Ecto neural progenitor cell (in vitro differentiated cells): Measurements from ENCODE around the gene PPP4R3B.
A peak's percentile ranks its signal among the peaks of the same experiment; 100 is the strongest.
"Not testable (repeated sequence)": the region's sequence is repeated elsewhere in the genome, so short reads cannot be mapped to it uniquely, and the experiment has no call there.

ENCODE experiments used
- DNase-seq: peaks from one replicate; pipeline ENCODE4 v3.0.0-alpha.2; 2018; ENCODE audit warnings: low spot score

PPP4R3B gene

DNA sequence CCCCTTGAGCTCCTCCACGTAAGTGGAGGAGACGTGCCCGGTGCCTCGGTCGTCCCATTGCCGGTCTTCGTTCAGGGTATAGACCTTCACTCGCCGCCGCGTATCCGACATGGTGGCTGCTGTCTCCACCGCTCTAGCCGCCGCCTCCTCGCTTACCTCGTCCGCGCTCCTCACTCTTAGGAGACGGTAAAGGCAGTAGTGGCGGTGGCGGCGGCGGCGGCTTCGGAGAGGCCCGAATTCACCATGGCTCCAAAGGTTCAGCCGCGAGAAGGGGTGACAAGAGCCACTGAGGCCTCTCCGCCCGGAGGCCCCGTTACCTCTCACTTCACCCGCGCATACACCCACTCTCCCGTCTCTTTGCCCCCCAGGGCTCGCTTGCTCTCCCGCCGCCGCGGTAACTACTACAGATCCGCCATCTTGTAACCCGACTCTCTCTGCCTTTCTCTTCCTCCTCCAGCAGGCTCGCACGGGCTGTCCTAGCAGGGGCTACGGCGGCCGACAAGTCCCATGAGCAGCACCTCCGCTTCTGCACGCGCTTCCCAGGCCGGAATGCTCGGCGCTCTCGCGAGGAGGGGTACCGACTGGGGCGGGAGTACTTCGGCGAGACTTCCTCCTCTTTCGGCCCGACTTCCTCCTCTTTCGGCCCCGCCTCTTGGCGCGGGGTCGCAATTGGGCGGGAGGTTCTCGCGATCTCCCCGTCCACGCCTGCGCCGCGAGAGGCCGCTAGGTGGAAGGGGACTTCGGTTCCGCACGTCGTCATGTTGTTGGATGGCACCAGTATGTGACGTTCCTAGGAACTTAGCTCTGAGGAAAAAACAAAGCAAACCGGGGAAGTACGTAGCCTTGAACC is at the start of gene PPP4R3B:
Gene PPP4R3B (minus strand): TSS at position 448 of the 850 bp plus-strand sequence. CDS start 337 bp downstream, at position 111.
- peak; percentile 99 for DNase-seq

DNA sequence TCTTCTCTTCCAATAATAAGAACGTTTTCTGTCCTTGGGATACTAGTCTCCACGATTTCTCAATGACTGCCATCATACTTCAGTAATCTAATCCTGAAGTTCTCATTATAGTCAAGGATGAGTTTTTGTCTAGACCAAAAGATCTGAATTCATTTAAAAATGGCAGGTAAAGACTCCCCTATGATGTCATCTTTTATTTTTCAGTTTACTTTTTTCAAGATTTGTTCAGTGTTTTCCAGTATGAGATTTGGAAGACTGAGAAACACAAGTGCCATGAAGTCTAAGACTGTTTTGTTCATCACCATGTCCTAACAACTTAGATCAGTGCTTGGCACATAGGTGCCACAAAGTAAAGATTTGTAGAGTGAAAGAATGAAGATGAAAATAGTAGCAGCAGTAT is 35.8 kb upstream of the PPP4R3B start:
- DNase-seq, result no peak

DNA sequence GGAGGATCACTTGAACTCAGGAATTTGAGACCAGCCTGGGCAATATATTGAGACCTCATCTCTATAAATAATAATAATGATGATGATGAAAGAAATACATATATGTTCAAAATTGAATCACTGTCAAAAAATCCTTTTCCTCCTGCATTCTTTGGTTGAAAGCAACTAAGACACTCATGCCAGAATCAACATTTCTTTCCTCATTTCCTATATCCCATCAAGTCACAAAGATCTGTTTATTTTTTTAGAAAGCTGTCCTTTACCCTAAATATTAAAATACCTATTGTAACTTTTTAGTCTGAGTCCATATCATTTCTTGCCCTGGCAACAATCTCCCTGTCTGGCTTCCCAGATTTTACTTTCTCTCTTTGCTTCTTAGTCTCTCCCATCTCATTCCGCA is 31.8 kb upstream of the PPP4R3B start:
- DNase-seq, result no peak

DNA sequence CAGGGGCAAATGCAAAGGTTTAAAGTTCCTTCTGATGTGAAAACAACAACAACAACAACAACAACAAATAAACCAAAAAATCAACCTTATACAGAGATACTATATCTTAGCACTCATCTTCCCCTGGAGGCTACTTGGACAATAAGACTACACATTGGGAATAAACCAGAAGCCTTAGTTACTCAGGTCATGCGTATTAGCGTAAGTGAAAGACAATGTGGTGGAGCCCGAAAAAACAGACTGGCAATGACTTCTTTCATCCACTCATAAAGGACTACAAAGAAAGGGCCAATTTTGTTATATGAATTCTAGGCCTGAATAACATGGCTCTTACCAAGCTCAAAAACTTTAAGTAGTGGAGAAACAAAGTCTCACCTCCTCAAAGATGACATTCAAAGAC is 19.4 kb upstream of the PPP4R3B start:
- DNase-seq, result no peak

DNA sequence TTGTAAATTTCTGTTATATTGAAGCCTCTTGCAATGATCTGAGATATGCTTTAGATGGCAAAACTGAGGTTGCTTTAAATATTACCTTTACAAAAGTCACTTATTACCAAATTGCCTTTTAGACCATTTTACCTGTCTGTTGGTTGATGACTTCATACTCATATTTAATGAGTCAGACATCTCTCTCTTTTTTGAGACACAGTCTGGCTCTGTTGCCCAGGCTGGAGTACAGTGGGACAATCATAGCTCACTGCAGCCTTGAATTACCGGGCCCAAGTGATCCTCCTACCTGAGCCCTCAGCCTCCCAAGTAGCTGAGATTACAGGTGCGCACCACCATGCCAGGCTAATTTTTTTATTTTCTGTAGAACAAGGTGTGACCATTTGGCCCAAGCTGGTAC is 11.5 kb upstream of the PPP4R3B start:
- DNase-seq, result no peak

DNA sequence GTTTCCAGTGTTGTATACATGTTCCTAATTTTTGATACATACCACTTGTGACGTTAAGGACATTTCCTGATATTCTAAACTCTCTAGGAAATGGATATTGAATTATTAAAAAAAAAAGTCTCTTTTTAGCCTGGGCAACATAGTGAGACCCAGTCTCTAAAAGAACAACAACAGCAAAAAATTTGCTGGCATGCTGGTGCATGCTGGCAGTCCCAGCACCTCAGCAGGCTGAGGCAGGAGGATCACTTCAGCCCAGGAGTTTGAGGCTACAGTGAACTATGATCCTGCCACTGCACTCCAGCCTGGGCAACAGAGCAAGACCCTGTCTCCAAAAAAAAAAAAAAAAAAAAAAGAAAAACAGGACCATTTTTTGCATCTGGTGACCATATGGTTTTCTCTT is 10.5 kb upstream of the PPP4R3B start:
- DNase-seq, result no peak

DNA sequence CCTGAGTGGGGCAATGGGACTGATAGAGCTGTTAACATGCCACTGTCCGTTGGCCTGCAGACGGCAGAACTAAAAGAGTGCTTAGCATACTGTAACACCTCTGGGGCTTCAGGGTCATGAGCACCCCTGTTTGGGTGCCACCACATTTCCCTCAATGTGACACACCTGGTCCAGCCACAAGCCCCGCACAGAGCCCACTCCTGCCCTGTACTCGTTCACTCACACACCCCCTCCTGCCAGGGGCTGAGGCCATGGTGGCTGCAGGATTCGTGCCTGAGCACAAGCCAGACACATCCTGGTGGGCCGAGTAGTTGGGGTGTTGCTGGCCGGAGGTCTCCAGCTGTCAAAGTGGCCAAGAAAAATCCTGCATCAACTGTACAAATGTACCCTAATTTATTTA is 4.4 kb upstream of the PPP4R3B start:
- DNase-seq, result no peak

DNA sequence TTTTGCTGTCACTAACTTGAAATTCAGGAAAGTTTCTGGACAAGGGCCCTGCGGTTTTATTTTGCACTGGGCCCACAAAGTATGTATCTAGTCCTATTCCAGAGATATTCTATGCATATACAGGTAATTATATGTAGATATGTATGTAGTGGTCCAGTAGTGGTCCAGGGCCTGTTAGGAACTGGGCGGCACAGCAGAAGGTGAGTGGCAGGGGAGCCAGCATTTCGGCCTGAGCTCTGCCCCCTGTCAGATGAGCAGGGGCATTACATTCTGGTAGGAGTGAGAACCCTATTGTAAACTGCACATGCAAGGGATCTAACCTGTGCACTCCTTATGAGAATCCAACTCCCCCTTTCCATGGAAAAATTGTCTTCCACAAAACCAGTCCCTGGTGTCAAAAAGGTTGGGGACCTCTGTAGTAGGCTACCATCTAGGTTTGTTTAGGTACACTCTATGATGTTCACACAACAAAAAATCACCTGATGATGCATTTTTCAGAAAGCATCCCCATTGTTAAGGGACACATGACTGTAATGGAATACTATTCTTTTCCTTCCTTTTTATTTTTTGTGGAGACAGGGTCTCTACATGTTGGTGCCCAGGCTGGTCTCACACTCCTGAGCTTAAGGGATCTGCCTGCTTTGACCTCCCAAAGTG is 2.8 kb upstream of the PPP4R3B start:
- DNase-seq, result peak; percentile 48

DNA sequence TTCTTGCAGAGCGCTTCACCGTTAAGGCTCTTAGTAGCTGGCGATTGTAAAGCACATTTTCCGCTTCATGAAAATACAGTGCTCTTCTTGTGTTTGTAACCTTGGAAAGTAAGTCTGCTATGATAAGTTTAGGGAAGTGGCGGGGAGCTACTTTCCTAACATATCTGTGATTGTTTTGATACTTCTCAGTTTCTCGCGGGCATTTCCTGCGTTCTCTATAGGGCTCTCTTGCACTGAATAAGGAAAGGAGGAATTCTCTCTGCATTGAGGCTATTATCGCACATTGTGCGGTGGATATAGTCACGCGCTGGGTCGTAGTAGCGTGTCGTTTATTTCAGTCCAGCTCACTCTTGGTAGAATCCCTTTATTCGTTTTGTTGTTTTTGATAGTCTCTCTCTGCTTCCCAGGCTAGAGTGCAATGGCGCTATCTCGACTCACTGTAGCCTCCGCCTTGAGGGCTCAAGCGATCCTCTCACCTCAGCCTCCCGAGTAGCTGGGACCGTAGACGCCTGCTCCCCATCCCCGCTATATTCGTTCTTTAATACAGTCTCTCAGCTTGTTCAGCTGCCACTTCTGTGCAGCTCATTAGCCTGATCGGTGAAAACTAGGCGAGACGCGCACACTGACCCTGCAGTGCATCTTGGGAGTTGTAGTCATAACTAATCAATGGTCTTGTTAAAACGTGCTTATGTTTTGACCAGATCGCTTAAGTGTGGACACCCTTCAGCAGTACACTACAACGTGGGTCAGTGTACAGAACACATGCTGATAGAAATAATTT is 1.0 kb upstream of the PPP4R3B start:
- peak; percentile 53 for DNase-seq

DNA sequence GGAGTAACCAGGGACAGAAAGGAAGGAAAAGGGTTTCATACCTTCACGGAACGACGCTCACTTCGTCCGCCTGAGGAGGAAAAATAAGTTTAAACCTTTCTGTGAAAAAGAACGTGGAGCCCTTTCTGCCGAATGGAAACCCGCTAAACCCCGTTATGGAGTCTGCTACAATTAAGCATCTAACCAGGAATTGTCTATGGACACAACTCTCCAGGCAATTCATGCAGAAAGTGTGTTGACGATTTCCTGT is 528 bp upstream of the PPP4R3B start:
- DNase-seq, result no peak

DNA sequence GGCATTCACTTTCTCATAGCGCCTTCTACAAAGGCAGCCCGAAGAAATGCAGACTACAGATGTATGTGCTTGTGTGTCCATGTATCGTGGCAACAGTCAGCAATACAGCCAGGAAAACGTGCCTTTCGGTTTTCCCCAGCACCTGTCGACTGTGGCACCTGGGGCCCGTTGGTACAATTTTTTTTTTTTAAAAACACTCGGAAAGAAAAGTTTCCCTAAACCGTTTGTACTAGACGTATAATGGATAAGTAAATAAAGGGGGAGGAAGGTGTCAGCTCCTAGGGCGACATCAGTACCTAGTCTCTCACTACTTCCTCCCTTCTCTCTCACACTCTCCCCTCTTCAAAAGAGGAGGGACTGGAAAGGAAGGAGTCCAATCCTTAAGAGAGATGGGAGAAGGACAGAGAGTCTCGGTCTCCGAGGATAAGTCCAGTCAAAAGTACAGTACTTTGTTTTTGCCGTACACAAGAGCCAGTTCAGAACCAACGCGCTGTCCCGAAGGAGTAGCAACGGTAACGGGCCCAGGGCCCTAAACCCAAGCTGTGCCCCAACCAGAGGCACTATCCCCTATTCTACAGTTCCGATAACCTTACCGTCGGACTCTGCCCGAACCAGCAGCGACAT is 759 bp downstream of the PPP4R3B start:
- no peak for DNase-seq

DNA sequence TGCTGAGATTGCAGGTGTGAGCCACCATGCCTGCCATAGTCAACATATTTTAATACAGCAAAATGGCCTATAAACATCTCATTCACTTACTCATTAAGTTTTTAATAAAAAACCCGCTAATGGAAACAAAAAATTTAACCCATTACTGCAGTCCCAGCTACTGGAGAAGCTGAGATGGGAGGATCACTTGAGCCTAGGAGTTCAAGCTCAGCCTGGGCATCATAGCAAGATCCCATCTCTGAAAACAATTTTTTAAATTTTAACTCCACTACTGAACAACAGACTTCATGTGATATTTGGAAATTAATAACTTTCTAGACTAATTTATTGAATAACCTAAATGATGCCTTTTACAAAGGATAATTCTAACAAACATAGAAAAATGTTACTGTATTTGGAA is 5.4 kb downstream of the PPP4R3B start:
- DNase-seq, result no peak

DNA sequence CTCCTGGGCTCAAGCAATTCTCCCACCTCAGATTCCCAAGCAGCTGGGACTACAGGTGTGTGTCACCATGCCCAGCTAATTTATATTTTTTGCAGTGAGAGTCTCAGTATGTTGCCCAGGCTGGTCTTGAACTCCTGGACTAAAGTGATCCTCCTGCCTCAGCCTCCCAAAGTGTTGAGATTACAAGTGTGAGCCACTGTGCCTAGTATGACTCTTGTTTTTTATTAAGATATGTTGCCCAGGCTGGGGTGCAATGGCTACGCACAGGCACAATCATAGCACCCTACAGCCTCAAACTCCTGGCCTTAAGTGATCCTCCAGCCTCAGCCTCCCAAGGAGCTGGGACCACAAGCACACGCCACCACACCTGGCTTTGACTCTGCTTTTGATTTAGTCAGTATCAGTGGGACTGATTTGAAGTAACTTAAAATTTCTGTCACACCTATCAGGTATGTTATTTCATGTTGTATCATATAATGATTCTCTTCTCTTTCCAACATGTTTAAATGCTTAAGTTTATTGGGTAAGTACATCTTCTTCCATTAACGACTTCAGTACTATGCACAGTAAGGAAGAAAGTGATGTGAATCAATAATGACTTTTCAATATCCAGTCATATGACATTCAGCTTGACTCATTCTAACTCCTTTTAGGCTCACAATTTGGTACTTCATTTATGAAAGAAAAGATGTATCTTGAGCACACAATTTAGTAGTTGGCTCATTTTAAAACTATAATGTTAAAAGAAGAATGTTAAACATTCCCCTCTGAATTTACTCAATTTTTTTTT is 6.3 kb downstream of the PPP4R3B start:
- DNase-seq, result no peak

DNA sequence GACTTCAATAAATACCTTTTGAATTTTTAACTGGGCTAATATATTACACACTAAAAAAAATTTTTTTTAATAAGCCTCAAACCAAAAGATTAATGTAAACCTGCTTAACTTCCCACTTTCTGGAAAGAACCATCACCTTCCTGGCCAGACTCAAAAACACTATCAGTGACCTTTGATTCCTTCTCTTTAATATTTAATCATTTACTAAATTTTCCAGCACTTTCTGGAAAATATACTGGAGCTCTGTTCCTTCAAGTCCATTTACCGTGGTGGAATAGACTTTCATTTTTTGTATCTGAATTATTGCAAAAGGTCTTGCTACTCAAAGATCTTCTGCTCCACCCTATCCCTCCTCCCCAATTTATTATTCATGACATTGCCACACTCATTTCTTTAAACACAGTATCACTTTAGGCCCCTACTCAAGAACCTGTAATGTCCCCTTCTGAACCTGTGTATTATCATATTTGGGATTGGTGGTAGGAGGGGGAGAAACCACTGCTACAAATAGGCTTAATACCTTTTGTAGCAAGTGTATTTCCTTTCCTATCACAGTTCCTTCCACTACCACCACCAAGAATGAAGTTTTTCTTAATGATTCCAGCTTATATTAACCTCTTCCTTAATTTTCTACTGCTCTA is 7.4 kb downstream of the PPP4R3B start:
- no peak for DNase-seq

DNA sequence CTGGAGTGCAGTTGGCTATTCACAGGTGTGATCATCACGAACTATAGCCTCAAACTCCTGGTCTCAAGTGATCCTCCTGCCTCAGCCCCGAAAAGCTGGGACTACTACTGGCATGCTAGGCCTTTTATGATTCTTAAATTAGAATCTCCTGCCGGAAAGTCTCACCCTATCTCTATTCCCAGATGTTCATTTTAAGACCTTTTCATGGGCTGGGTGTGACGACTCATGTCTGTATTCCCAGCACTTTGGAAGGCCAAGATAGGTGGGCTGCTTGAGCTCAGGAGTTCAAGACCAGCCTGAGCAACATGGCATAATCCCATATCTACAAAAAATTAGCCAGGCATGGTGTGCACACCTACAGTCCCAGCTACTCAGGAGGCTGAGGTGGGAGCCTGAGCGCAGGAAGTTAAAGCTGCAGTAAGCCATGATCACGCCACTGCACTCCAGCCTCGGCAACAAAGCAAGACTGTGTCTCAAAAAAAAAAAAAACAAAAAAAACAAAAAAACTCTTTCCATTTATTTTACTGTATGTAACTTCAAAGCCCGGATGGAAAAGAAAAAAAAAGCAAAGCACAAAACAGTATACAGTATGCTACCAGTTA is 8.1 kb downstream of the PPP4R3B start:
- DNase-seq, result no peak

DNA sequence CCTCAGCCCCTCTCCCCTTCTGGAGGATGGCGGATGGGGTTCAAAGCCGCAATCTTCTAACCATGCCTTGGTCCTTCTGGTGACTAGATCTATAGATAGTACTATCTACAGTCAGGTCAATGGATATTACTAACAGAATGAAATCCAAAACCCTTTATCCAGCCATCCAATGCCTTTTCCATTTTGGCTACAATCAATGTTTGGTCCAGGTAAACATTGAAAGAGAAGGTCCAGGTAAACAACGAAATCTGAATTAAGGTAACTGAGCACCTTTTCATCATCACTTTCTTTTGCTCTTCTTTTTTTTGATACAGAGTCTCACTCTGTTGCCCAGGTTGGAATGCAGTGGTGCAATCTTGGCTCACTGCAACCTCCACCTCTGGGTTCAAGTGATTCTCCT is 9.7 kb downstream of the PPP4R3B start:
- DNase-seq, result no peak

DNA sequence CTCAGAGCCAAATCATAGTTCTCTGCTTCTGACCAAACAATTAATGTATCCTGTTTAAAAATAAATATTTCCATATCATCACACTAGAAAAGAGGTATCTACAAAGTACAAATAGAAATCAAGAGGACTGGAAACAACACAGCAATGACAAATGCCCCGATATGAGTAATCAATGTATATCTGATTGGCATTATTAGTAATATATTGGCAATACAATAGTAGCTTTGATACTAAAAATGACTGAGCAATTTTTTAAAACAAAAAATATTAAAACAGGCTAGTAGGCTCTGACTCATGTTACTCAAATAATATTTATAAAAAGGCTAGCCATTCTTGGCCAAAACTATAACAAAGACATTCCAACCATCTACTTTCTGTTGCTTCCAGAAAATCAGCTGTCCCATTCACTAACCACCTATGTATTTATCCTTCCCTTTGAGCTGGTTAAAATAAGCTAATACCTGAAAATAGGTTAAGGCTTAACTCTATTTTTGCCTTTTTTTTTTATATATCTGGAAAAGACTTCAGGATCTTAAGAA is 13.3 kb downstream of the PPP4R3B start:
- DNase-seq, result no peak

DNA sequence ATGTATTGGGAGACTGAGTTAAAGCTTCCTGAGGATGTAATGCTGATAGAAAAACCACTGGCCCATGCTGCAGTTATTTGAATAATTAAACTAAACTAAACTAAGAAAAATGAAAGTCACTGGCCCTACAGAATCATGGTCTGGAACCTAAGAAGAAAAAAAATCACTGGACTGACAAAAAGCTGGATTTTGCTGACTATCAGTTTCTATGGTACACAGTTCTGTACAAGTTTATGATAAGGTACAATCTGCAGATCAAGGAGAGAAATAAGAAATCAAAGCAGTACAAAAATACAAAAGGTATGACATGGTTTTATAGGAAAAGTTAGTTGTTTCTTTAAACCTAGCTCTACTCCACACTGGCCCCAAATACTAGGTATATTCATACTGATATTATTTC is 15.6 kb downstream of the PPP4R3B start:
- DNase-seq, result no peak

DNA sequence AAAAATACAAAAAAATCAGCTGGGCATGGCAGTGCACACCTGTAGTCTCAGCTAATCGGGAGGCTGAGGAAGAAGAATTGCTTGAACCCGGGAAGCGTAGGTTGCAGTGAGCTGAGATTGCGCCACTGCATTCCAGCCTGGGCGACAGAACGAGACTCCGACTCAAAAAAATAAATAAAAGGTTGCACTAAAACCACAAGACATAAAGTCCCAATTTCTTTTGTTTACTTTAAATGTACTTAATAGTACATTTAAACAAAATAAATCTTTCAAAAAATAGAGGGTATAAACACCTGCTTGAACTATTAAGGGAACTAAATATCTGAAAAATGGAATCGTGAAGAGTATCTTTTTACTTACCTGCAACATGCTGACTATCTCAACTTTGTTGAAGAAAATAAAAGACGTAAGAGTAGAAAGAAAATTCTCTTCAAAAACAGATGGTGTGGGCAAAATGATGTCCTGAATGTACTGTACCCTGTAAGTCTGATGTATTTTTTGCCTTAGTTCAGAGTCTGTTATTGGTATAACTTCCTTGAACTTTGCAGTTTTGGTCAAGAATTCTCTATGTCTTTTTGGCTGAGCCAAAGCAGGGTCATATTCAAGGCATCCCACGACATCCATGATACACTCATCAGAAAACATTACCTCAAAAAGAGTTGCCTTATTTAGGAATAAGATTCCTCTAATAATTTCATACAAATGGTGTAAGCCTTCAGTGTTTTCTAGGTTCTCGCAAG is 19.2 kb downstream of the PPP4R3B start:
- DNase-seq, result no peak

DNA sequence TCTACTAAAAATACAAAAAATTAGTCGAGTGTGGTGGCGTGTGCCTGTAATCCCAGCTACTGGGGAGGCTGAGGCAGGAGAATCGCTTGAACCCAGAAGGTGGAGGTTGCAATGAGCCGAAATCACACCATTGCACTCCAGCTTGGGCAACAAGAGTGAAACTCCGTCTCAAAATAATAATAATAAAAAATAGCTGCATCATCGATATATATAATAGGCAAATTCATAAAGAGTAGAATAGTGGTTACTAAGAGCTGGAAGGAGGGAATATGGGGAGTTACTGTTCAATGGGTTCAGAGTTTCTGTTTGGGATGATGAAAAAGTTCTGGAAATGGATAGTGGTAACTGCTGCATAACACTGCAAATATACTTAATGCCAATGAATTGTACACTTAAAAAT is 20.6 kb downstream of the PPP4R3B start:
- not testable (repeated sequence) for DNase-seq
